HG03175 (cell line): ENCODE measurements around the gene MED22.
A peak's percentile ranks its signal among the peaks of the same experiment; 100 is the strongest.

Source experiments
- ATAC-seq: cut with Tn5 transposase; IDR thresholded peaks from one replicate; pipeline ENCODE4 v1.9.1; 2021; ENCODE audit warnings: mild to moderate bottlenecking, moderate library complexity; ENCODE audit not compliant: unreplicated experiment

Gene MED22

DNA sequence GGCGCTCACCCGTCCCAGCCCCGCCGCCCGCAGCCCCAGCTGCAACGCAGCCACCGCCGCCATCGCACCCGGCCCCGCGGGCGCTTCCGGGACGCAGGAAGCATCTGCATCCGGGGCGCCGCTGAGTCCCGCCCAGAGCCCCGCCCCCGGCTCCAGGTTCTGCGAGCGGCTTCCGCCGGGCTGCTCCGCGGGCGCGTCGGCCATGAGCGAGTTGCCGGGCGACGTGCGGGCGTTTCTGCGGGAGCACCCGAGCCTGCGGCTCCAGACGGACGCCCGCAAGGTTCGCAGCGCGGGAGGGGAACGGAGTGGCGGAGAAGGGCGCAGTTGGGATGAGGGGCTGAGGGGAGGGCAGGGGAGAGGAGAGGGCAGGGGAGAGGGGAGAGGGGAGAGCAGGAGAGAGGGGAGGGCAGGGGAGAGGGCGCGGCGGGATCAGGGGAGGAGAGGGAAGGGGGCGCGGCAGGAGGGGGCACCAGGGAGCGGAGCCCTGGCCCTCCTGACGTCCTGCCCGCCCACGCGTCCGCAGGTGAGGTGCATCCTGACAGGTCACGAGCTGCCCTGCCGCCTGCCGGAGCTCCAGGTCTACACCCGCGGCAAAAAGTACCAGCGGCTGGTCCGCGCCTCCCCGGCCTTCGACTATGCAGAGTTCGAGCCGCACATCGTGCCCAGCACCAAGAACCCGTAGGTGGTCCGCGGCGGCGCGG is 8.6 kb upstream of the MED22 start, which contains the start of the genes SURF1 and SURF2:
Gene SURF1, minus strand, starts transcription at position 97 of the 701 bp plus-strand sequence. Its CDS starts 34 bp downstream, at position 63.
Gene SURF2, plus strand, starts transcription at position 160 of the 701 bp plus-strand sequence. Its CDS starts 43 bp downstream, at position 203.
- ATAC-seq = peak; percentile 77

DNA sequence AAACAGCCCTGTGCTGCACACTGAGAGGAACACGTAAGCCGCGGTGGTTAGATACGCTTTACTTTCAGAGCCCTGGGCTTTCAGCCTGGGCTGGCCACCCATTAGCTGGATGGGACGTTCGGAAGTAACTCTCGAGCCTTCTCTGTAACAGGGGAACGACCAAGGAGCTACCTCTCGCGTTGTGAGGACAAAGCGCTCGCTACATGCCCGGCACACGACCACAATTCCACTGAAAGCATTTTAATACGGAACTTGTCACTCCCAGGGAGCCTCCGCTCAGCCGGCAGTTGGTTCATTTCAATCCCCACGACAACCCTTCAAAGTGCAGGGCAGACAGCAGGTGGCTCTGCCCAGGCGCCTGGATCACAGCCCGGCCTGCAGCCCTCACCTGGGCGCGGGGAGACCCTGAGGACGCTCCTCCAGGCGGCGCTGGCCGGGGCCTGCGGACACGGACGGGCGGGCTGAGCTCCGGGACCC is 8.0 kb upstream of the MED22 start:
- peak; percentile 35 for ATAC-seq

- no peak for ATAC-seq
These were observed 6.8 kb upstream of the MED22 start for GRCh38 chr9:133354766-133355165.

GRCh38 chr9:133353548-133353947 is 5.6 kb upstream of the MED22 start:
- no peak for ATAC-seq

DNA sequence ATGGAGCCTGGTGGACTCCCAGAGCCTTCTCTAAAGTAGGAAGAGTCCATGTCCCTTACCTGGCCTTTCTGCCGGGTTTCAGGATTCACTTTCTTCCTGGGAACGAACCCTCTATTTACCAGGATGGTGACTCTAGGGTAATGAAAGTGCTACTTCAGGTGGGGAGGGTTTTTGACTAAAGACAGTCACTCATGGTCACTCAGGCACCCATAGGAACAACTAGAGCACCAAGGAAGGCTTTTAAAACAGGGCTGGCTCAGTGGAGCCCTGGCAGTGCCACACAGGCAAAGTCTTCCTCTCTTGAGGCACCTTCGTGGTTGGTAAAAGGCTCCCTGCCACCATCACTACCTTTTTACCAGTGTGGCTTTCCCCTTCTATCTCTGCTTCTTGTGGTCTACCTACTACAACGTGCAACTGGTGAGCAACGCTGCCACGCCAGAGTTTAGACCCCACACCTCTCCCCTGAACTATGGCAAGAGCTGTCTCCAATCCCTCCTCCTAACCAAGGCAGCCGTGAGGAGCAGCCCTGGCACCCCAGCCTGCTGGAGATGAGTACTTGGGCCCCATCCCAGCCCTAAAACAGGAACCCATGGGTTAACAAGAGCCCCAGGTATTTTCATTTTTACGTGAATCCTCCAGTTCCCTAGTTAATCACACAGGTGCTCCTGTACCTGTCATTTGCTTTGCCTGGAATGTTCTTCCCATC is 4.9 kb upstream of the MED22 start:
- no peak for ATAC-seq

DNA sequence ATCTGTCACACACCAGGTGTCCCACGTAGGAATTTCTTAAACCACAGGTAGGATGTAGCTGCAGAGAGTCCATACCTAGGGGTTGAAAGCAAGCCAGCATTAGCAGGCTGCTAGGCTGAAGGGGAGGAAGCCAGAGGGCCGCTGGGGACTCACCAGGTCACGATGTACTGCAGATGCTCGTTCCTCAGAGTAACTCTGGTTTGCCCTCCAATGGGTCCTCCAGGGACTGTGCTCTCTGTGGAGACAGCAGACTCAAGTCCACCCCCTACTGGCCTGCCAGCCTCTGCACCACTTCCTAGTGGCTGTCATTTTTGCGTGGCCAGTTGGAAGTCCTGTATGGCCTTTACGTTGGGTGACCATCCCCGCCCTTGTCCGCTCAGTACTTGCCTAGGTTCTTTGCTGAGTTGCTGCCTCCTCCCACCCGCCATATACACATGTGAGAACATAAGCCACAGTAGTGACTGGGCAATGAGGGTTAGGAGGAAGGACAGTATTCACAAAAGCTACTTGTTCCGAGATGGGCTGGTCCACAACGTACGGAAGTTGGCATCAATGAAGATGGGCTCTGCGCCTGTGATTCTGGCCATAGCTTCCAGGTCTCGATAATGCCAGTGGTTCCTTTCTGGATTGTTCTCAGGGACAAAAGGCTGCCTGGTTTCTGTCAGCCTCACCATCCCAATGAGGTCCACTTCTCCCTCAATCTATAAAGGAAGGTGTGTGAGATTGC is 4.1 kb upstream of the MED22 start:
- no peak for ATAC-seq

DNA sequence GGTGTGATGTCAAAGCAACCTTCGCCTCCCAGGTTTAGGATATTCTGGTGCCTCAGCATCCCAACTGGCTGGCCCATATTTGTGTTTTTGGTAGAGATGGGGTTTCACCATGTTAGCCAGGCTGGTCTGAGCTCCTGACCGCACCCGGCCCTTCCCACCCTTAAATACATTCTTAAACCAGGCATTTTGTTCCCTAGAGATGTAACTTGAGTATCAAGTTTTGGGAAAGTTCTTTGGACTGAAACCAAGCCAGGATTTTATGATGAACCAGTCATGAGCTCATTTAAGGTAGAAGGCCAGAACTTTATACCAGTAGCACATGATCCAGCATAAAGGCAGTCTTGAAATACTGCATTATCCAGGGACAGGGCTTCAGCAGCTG is 3.6 kb upstream of the MED22 start:
- no peak for ATAC-seq

DNA sequence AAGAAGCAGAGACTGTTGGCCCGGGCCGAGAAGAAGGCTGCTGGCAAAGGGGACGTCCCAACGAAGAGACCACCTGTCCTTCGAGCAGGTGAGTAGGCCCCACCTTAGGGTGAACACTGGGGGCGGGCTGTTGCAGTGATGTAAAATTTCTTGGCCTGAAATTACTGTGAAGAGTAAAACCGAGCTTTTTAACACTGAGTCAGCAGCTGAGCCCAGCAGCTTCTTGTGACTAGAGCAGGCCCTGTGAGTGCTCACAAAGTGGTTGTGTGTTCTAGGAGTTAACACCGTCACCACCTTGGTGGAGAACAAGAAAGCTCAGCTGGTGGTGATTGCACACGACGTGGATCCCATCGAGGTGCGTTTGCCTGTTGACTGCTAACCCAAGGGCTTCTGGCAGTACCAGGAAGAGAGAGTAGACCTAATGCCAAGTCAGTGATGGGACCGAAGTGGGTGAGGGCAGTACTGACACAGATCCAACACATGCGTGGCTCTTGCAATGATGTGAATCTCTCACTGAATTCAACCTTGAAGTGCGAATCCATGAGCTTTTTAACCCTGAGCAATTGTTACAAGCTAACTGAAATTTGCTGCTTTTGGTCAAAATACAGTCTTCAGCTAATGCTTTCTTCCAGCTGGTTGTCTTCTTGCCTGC is 2.2 kb upstream of the MED22 start:
- no peak for ATAC-seq

GRCh38 chr9:133348718-133349573 is 1.0 kb upstream of the MED22 start:
- no peak for ATAC-seq

DNA sequence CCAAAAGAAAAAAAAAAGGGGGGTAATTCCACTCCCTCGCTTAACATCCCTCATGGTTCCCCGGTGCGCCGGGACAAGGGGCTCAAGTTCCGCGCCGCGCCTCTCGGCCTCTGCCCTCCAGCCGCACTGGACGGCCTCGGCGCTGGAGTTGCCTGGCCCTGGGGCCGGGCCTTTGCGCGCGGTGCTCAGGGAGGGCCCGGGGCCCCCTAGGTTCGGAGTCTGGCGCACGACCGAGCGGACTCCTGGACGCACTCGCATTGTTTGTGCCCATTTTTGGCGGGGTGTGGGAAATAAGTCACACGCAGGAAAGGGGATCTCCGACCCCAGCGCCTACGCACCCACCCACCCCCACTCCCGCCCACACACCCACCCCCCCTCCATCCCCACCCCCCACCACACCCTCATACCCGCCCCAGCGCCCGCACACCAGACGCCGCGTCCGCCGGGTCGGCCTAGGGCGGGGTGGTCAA is 381 bp downstream of the MED22 start:
- ATAC-seq = peak; percentile 48

GRCh38 chr9:133346021-133346785 is 1.7 kb downstream of the MED22 start:
- no peak for ATAC-seq

DNA sequence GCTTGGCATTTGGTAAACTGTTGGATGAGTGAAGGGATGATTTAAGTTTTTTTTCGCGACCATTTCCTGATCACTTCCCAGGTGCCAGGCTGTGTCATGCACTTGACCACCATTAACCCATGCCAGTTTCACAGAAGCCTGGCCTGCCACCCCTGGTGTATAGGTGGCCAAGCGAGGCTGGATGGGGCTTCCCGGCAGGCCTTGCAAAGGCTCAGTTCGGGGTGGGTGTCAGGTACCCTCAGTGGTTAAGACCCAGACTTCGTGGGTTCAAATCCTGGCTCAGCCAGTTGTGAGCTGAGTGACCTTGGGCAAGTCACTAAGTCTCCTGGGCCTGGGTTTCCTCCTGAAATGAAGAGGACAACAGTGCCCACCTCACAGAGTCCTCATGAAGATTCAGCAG is 2.3 kb downstream of the MED22 start:
- ATAC-seq = no peak

GRCh38 chr9:133344979-133345378 is 3.0 kb downstream of the MED22 start:
- no peak for ATAC-seq

GRCh38 chr9:133344071-133344470 is 3.9 kb downstream of the MED22 start:
- no peak for ATAC-seq

GRCh38 chr9:133342570-133342969 is 5.4 kb downstream of the MED22 start:
- no peak for ATAC-seq

DNA sequence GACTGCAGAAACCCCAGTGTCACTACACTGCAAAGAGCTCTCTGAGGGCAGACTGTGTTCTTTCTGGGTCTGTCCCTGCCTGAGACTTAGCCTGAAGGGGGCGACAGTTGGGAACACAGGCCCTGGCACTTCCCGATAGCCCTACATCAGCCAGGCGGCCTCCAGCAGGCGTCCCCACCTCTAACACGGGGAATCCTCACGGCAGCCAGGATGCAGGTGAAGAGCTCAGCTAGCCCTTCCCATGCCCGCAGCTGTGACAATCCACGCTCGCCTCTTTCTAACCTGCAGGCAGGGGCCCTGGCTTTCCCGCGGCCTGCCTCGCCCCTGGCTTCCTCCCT is 5.9 kb downstream of the MED22 start:
- ATAC-seq = no peak

DNA sequence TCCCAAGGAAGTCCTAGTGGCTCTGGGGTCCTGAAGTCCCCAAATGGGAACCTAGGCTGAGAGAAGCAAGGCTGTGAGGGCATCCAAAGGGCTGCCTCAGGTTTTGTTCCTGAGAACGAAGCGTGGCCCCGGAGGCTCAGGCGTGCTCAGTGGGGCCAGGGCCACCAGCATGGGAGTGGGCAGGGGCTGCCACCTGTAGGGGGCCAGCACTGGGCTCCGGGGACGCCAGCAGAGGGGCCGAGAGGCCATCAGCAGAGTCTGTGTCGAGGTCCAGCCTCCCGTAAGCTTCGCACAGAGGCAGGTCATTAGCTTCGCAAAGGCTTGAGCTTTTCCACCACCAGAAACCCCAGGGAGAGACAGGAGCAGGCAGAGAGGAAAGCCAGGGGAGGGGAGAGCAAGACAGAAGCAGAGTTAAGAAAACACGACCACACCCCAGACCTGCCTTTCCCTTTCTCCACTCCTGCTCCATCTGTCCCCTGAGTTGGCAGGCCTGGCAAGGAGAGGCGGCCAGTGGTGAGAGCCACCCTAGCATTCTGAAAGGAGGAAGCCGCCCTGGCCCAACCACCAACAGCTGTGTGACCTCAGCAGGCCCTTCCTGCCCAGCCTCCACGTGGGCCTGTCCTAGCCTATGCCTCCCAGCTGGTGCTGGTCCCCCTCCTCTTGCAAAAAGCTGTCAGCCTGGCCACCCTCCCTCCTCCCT is 6.4 kb downstream of the MED22 start:
- no peak for ATAC-seq

- no peak for ATAC-seq
These were observed 7.0 kb downstream of the MED22 start for GRCh38 chr9:133340916-133341315.

DNA sequence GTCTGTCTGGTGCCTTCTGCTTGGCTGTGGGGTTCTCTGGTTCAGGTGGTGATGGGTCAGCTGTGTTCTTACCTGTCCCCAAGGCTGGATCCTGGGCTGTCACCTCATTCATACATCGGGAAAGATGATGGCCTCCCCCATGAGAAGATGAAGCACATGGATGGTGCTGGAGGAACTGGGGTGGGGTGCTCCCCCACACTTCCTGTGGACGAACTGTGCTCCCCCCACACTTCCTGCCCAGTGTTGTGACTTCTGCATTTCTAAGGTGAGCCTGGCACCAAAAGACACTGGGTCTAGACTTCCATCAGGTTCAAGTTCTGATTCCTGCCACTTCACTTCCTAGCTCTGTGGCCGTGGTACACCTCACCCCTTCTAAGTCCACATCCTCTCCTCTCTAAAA is 7.7 kb downstream of the MED22 start:
- ATAC-seq = no peak
